Neural cell (in vitro differentiated cells): ENCODE results near the gene CUBN.

ENCODE experiments used
- EP300 ChIP-seq: fragments of 450-650 bp; conservative IDR thresholded peaks from 2 replicates; pipeline ENCODE4 v1.6.1; 2014; ENCODE audit warnings: antibody characterized with exemption, mild to moderate bottlenecking, moderate library complexity; ENCODE audit not compliant: poor library complexity, severe bottlenecking
- EZH2 ChIP-seq: fragments of 200-600, 300-800 bp; shearing (Covaris generic), sonication (generic); IDR thresholded peaks from 2 replicates; pipeline ENCODE4 v1.6.1; 2014; ENCODE audit warnings: antibody characterized with exemption, low read length, borderline replicate concordance, mild to moderate bottlenecking; ENCODE audit not compliant: insufficient read depth, poor library complexity, severe bottlenecking
- MXI1 ChIP-seq: fragments of 450-650 bp; conservative IDR thresholded peaks from 2 replicates; pipeline ENCODE4 v1.6.1; 2014; ENCODE audit warnings: antibody characterized with exemption, mild to moderate bottlenecking; ENCODE audit not compliant: poor library complexity, severe bottlenecking
- POLR2AphosphoS5 ChIP-seq: IDR thresholded peaks from 2 replicates; pipeline ENCODE4 v1.6.1; 2012
- RAD21 ChIP-seq: fragments of 450-650 bp; conservative IDR thresholded peaks from 2 replicates; pipeline ENCODE4 v1.6.1; 2014; ENCODE audit warnings: antibody characterized with exemption, mild to moderate bottlenecking, moderate library complexity
- SMC3 ChIP-seq: fragments of 450-650 bp; conservative IDR thresholded peaks from 2 replicates; pipeline ENCODE4 v1.6.1; 2014; ENCODE audit warnings: antibody characterized with exemption, mild to moderate bottlenecking, moderate library complexity; ENCODE audit not compliant: poor library complexity
- TAF1 ChIP-seq: IDR thresholded peaks from 2 replicates; pipeline ENCODE4 v1.6.1; 2012; ENCODE audit warnings: low read depth
- TF ChIP-seq, protein P1 (sequence below): fragments of 450-650 bp; IDR thresholded peaks from 2 replicates; pipeline ENCODE4 v1.5.1; 2014; ENCODE audit warnings: antibody characterized with exemption, mild to moderate bottlenecking, moderate library complexity; ENCODE audit not compliant: poor library complexity, severe bottlenecking
- TF ChIP-seq, protein P2 (sequence below): IDR thresholded peaks from 2 replicates; pipeline ENCODE4 v1.6.1; 2012; ENCODE audit warnings: borderline replicate concordance

DNA sequence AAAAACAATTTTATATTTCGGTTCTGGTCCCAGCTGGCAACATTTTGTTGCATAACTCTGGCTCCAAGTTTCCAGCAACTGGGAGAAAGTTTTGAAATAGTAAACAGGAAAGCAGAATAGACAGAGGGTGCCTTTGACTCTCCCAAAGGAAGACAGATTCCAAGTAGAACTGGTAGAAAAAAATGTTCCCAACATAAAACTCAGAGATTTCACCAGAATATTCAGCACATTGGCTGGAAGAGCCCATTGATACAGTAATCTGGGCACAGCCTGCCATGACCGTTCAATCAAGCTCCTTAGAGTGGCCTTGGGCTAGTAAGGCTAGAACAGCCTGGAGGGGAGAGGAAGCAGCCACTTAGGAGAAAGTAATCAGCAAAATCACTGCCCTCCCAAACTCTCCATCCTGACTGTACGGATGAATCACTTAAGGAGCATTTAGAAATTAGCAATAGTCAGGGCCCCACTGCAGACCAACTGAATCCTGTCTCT lies 120.4 kb downstream of the CUBN start:
- TF ChIP-seq, protein P1, sequence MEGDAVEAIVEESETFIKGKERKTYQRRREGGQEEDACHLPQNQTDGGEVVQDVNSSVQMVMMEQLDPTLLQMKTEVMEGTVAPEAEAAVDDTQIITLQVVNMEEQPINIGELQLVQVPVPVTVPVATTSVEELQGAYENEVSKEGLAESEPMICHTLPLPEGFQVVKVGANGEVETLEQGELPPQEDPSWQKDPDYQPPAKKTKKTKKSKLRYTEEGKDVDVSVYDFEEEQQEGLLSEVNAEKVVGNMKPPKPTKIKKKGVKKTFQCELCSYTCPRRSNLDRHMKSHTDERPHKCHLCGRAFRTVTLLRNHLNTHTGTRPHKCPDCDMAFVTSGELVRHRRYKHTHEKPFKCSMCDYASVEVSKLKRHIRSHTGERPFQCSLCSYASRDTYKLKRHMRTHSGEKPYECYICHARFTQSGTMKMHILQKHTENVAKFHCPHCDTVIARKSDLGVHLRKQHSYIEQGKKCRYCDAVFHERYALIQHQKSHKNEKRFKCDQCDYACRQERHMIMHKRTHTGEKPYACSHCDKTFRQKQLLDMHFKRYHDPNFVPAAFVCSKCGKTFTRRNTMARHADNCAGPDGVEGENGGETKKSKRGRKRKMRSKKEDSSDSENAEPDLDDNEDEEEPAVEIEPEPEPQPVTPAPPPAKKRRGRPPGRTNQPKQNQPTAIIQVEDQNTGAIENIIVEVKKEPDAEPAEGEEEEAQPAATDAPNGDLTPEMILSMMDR = no peak
- TF ChIP-seq TAF1 (no peak), EZH2 (no peak), POLR2AphosphoS5 (no peak), EP300 (no peak), RAD21 (no peak), MXI1 (no peak), SMC3 (no peak)
- TF ChIP-seq, protein P2, sequence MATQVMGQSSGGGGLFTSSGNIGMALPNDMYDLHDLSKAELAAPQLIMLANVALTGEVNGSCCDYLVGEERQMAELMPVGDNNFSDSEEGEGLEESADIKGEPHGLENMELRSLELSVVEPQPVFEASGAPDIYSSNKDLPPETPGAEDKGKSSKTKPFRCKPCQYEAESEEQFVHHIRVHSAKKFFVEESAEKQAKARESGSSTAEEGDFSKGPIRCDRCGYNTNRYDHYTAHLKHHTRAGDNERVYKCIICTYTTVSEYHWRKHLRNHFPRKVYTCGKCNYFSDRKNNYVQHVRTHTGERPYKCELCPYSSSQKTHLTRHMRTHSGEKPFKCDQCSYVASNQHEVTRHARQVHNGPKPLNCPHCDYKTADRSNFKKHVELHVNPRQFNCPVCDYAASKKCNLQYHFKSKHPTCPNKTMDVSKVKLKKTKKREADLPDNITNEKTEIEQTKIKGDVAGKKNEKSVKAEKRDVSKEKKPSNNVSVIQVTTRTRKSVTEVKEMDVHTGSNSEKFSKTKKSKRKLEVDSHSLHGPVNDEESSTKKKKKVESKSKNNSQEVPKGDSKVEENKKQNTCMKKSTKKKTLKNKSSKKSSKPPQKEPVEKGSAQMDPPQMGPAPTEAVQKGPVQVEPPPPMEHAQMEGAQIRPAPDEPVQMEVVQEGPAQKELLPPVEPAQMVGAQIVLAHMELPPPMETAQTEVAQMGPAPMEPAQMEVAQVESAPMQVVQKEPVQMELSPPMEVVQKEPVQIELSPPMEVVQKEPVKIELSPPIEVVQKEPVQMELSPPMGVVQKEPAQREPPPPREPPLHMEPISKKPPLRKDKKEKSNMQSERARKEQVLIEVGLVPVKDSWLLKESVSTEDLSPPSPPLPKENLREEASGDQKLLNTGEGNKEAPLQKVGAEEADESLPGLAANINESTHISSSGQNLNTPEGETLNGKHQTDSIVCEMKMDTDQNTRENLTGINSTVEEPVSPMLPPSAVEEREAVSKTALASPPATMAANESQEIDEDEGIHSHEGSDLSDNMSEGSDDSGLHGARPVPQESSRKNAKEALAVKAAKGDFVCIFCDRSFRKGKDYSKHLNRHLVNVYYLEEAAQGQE = no peak
